Astrocyte of the spinal cord (primary cell): ENCODE results near the gene OTUD1.

Experiments used
- DNase-seq: peaks from one replicate; pipeline ENCODE4 v3.0.0; 2011; ENCODE audit warnings: low read depth, low spot score
- H3K4me3 ChIP-seq: 2 replicates; pipeline ENCODE4 v1.5.1; 2011; ENCODE audit warnings: low read depth, mild to moderate bottlenecking, low read length, moderate library complexity
- in situ Hi-C: cut with HindIII; loops from 2 replicates; pipeline ENCODE4 v1.10.0; 2017; ENCODE audit warnings: low sequenced_read_pairs
- TF ChIP-seq, protein P1 (sequence below): IDR thresholded peaks from 2 replicates; pipeline ENCODE4 v1.5.1; 2012; ENCODE audit warnings: low read depth, mild to moderate bottlenecking, low read length, inconsistent platforms

OTUD1 gene

DNA sequence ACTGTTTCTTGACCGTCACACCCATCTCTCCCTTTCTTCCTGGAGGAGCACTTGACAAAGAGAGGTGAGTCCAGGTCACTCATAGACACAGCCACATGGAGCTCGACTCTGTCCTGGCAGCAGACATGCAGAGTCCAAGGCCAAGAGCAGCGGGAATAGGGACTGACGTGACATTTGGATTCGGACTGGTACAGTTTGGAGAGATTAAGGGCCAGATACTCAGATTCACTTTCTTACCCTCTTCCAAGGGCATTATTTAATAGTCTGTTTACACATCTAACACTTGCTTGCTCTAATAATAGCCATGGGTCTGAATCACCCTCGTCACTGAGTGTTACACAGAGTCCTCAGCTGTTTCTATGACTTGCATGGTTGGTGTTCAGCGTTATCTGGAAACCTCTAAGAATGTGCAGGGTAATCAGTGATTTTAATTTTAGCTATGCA lies 39.2 kb upstream of the OTUD1 start:
- DNase-seq, result peak; percentile 29
- TF ChIP-seq, protein P1, sequence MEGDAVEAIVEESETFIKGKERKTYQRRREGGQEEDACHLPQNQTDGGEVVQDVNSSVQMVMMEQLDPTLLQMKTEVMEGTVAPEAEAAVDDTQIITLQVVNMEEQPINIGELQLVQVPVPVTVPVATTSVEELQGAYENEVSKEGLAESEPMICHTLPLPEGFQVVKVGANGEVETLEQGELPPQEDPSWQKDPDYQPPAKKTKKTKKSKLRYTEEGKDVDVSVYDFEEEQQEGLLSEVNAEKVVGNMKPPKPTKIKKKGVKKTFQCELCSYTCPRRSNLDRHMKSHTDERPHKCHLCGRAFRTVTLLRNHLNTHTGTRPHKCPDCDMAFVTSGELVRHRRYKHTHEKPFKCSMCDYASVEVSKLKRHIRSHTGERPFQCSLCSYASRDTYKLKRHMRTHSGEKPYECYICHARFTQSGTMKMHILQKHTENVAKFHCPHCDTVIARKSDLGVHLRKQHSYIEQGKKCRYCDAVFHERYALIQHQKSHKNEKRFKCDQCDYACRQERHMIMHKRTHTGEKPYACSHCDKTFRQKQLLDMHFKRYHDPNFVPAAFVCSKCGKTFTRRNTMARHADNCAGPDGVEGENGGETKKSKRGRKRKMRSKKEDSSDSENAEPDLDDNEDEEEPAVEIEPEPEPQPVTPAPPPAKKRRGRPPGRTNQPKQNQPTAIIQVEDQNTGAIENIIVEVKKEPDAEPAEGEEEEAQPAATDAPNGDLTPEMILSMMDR, result no peak
- in situ Hi-C loops, result no loop called here
- H3K4me3 ChIP-seq, result no peak overlapping the region

DNA sequence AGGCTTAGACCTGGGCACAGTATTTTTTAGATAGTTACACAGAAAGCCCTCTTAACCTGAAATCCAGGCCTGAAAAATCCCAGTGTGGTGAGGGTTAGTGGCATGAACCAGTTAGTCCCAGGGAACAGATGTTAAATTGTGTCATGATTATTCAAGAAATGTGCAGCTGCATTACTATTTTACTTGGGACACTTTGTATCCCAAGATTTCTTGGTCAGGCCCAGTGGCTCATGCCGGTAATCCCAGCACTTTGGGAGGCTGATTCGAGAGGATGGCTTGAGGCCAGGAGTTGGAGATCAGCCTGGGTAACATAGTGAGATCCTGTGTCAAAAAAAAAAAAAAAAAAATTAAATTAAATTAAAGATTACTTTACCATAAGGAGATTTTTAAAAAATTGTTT lies 36.0 kb upstream of the OTUD1 start:
- DNase-seq, result no peak
- no peak overlapping the region for H3K4me3 ChIP-seq
- in situ Hi-C loops, result no loop called here
- TF ChIP-seq, protein P1, result no peak

DNA sequence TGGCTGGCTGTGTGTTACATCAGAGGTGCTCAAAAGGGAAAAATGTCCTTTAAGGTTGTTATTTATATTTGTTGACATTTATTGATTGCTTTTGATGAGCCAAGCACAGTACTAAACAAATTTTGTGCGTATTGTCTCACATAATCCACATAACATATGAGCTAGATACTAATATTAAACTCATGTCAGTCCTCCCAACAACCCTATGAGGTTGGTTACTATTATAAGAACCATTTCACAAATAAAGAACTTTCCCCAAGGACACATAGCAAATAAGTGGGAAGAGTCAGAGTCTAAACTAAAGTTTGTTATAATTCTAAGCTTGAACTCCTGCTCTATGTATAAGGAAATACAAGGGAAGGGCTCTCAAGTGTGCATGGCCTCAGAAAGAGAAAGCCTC lies 35.6 kb upstream of the OTUD1 start:
- DNase-seq, result no peak
- H3K4me3 ChIP-seq, result no peak overlapping the region
- TF ChIP-seq, protein P1, result no peak
- in situ Hi-C loops, result no loop called here

DNA sequence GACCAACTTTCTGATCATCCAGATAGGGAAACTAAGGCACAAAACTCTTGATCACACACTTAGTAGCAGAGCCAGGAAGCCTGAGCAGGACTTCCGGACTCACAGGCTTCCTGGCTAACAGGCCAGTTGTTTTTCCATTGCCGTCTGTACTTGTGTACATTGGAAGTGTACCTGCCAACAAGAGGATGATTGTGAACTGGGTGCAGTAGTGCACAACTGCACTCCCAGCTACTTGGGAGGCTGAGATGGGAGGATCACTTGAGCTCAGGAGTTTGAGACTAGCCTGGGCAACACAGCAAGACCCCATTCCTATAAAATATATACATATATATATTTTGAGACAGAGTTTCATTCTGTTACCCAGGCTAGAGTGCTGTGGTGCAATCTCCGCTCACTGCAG lies 35.2 kb upstream of the OTUD1 start:
- in situ Hi-C loops, result no loop called here
- TF ChIP-seq, protein P1, result no peak
- DNase-seq, result no peak
- no peak overlapping the region for H3K4me3 ChIP-seq

DNA sequence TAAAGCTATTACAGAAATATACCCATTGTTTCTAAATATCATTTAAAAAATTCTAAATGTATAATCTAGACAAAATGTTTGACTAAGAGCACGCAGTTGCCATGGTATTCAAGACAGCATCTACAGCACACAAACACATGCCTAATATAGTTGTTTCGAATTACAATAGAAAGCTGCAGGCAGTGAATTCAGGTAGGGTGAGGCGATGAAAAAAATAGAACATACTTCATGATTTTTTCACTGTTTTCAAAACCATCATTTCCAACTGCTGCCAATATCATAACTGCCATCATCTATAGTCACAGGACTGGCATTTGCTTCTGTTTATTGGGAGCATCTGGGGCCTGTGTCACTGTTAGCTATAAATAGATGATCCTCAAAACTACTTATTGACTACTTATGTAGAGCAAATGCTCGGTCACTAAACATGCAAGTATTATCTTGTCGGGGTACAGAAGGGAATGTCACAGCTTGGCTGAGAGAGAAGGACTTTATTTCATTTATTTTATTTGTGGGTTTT lies 34.4 kb upstream of the OTUD1 start:
- no peak overlapping the region for H3K4me3 ChIP-seq
- DNase-seq, result no peak
- TF ChIP-seq, protein P1, result no peak
- in situ Hi-C loops, result no loop called here

DNA sequence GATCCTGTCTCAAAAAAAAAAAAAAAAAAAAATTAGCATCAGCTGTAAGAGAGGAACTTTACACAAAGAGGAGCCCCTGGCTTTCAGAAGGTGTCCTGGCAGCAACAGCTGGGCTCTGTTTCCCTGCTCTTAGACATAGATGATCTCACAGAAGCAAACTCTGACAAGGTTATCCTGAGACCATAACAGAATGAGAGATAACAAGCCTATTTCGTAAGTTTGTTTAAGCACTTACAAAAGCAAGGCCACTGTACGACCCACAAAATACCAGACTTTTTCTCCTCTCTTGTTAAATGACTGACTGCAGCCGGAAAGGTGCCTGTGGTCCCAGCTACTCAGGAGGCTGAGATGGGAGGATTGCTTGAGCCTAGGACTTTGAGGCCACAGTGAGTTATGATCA lies 33.3 kb upstream of the OTUD1 start:
- in situ Hi-C loops, result no loop called here
- TF ChIP-seq, protein P1, result no peak
- no peak for DNase-seq
- no peak overlapping the region for H3K4me3 ChIP-seq

DNA sequence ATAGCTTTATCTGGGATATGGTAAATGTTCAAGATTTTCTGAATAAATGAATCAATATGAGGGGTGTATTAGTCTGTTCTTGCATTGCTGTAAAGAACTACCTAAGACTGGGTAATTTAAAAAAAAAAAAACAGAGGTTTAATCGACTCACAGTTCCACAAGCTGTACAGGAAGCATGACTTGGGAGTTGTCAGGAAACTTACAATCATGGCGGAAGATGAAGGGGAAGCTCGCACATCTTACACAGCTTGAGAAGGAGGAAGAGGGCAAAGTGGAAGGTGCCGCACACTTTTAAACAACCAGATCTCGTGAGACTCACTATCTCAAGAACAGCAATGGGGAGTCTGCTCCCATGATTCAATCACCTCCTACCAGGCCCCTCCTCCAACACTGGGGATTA lies 32.5 kb upstream of the OTUD1 start:
- DNase-seq, result no peak
- in situ Hi-C loops, result no loop called here
- H3K4me3 ChIP-seq, result no peak overlapping the region
- TF ChIP-seq, protein P1, result no peak
